GM12878 (cell line): Measurements from ENCODE around the gene ZMYND11. TPM values are rescaled to one million over a fixed set of nuclear protein-coding genes. Genes with fewer than 3 reads are reported as not detected.

Experiments
- ATAC-seq: fragments of 200-7000 bp; cut with Tn5 transposase; 3 replicates; pipeline ENCODE4 v1.9.1; 2020; ENCODE audit warnings: mild to moderate bottlenecking, moderate library complexity
- BruUV-seq: library from RNA; stranded (reverse); fragments of 400-500 nt; replicated peaks from 2 replicates; lab custom pipeline; 2021; lab: Mats Ljungman, UMichigan
- CTCF ChIA-PET: fragments of 300-600 bp; sonication (Branson Sonifier 250); formaldehyde crosslinking; extraction: SDS; loops from one replicate; lab custom pipeline; 2021; ENCODE audit warnings: inconsistent platforms; lab: Yijun Ruan, JAX
- POLR2A ChIA-PET: fragments of 350-600 bp; formaldehyde crosslinking; extraction: SDS; loops from one replicate; lab custom pipeline; 2021; ENCODE audit warnings: inconsistent platforms; lab: Charles Lee
- RAD21 ChIA-PET: fragments of 300-600 bp; sonication (Branson Sonifier 250); formaldehyde crosslinking; loops from one replicate; lab custom pipeline; 2023; ENCODE audit warnings: antibody characterized with exemption; ENCODE audit not compliant: unreplicated experiment; lab: Charles Lee
- SMC1A ChIA-PET: fragments of 300-600 bp; sonication (Branson Sonifier 250); formaldehyde crosslinking; loops from one replicate; lab custom pipeline; 2023; ENCODE audit not compliant: unreplicated experiment, uncharacterized antibody; lab: Charles Lee
- DNase-seq: peaks from one replicate; pipeline ENCODE4 v3.0.0-alpha.2; 2011; ENCODE audit warnings: low read depth, low spot score
- FAIRE-seq: peaks from 3 replicates; lab custom pipeline; 2011; peaks lifted over from hg19 to GRCh38; lab: Jason Lieb, UNC
- H2AFZ ChIP-seq: 2 replicates; pipeline ENCODE4 v1.6.0; 2011; ENCODE audit warnings: low read depth, low read length, control low read depth; ENCODE audit not compliant: control insufficient read depth
- H3K27ac ChIP-seq: 2 replicates; pipeline ENCODE4 v1.5.1; 2011; ENCODE audit warnings: control low read depth; ENCODE audit not compliant: control insufficient read depth, insufficient read depth
- H3K27me3 ChIP-seq, 2 experiments: replicated peaks in 1 of 2; 2 replicates each; pipeline versions ENCODE4 v1.6.0 to v1.6.1; 2011; ENCODE audit warnings: low read length in 1 of 2; ENCODE audit not compliant: control insufficient read depth in 2 of 2, insufficient read depth in 2 of 2
- H3K36me3 ChIP-seq, 2 experiments: 2 replicates each; pipeline ENCODE4 v1.5.1; 2011; ENCODE audit warnings: low read length in 1 of 2; ENCODE audit not compliant: control insufficient read depth in 2 of 2, insufficient read depth in 2 of 2
- H3K4me1 ChIP-seq: 2 replicates; pipeline ENCODE4 v1.6.1; 2011; ENCODE audit warnings: mild to moderate bottlenecking, low read length, moderate library complexity, mixed read lengths; ENCODE audit not compliant: control insufficient read depth, insufficient read depth
- H3K4me2 ChIP-seq: 2 replicates; pipeline ENCODE4 v1.6.0; 2011; ENCODE audit warnings: control low read depth; ENCODE audit not compliant: control insufficient read depth, insufficient read depth
- H3K4me3 ChIP-seq: fragments of 200-600 bp; sonication (generic); 2 replicates; pipeline ENCODE4 v1.5.1; 2016
- H3K79me2 ChIP-seq: 2 replicates; pipeline ENCODE4 v1.6.0; 2011; ENCODE audit warnings: low read length; ENCODE audit not compliant: control insufficient read depth, insufficient read depth
- H3K9ac ChIP-seq: 2 replicates; pipeline ENCODE4 v1.8.0; 2011; ENCODE audit warnings: low read length, control low read depth, mixed read lengths; ENCODE audit not compliant: control insufficient read depth, insufficient read depth
- H3K9me3 ChIP-seq: replicated peaks from 3 replicates; pipeline ENCODE4 v1.5.1; 2011; ENCODE audit warnings: mild to moderate bottlenecking, low read length; ENCODE audit not compliant: control insufficient read depth, insufficient read depth
- H4K20me1 ChIP-seq: 2 replicates; pipeline ENCODE4 v1.6.0; 2011; ENCODE audit not compliant: control insufficient read depth, insufficient read depth
- ASH2L ChIP-seq: fragments of 300-600, 200-600 bp; sonication (generic); IDR thresholded peaks from 2 replicates; pipeline ENCODE4 v1.6.1; 2017; ENCODE audit warnings: low read depth, mild to moderate bottlenecking, borderline replicate concordance
- ATF3 ChIP-seq: IDR thresholded peaks from 2 replicates; pipeline ENCODE4 v1.6.1; 2011; ENCODE audit warnings: low read depth, mild to moderate bottlenecking, low read length, moderate library complexity, borderline replicate concordance; ENCODE audit errors: extremely low read depth
- ATF7 ChIP-seq: fragments of 450-650 bp; IDR thresholded peaks from 2 replicates; pipeline ENCODE4 v1.6.1; 2016; ENCODE audit warnings: low read depth, mild to moderate bottlenecking
- BRCA1 ChIP-seq: IDR thresholded peaks from 2 replicates; pipeline ENCODE4 v1.6.1; 2011; ENCODE audit warnings: low read depth, low read length, improper control_type of control experiment
- CEBPB ChIP-seq, 2 experiments: fragments of 150-350 bp in 1 of 2; IDR thresholded peaks; 2 replicates each; pipeline ENCODE4 v1.6.1; 2012 to 2014; ENCODE audit warnings: low read depth in 2 of 2, low read length in 2 of 2, borderline replicate concordance in 1 of 2, inconsistent platforms in 1 of 2
- CEBPZ ChIP-seq: fragments of 150-350 bp; IDR thresholded peaks from 2 replicates; pipeline ENCODE4 v1.6.1; 2016; ENCODE audit warnings: low read depth, low read length
- CTCF ChIP-seq, 3 experiments: IDR thresholded peaks in 2 of 3; conservative IDR thresholded peaks in 1 of 3; 2 replicates each; pipeline ENCODE4 v1.5.1; 2011; ENCODE audit warnings: low read depth in 3 of 3, low read length in 3 of 3, mild to moderate bottlenecking in 3 of 3, control low read depth in 2 of 3, moderate library complexity in 2 of 3, inconsistent platforms in 1 of 3, mixed read lengths in 1 of 3; ENCODE audit not compliant: control insufficient read depth in 2 of 3, insufficient read depth in 1 of 3; ENCODE audit errors: extremely low read depth in 1 of 3
- EGR1 ChIP-seq, 2 experiments: IDR thresholded peaks; 1 replicate in 1 of 2; 2 replicates in 1 of 2; pipeline ENCODE4 v1.6.1; 2011 to 2012; ENCODE audit warnings: low read depth in 2 of 2, low read length in 2 of 2, borderline replicate concordance in 1 of 2, mild to moderate bottlenecking in 1 of 2, moderate library complexity in 1 of 2
- FOS ChIP-seq: IDR thresholded peaks from 3 replicates; pipeline ENCODE4 v1.6.1; 2011; ENCODE audit warnings: borderline replicate concordance; ENCODE audit not compliant: insufficient read length; ENCODE audit errors: extremely low read depth
- FOXK2 ChIP-seq: fragments of 450-650 bp; IDR thresholded peaks from 2 replicates; pipeline ENCODE4 v1.6.1; 2017; ENCODE audit warnings: mild to moderate bottlenecking, moderate library complexity
- IRF4 ChIP-seq: IDR thresholded peaks from 2 replicates; pipeline ENCODE4 v1.6.1; 2011; ENCODE audit warnings: low read depth, low read length
- NR2C2 ChIP-seq: IDR thresholded peaks from 2 replicates; pipeline ENCODE4 v1.6.1; 2011; ENCODE audit warnings: borderline replicate concordance, low read depth; ENCODE audit not compliant: control insufficient read depth, insufficient read length
- POU2F2 ChIP-seq: IDR thresholded peaks from 3 replicates; pipeline ENCODE4 v1.6.1; 2011; ENCODE audit warnings: low read depth, mild to moderate bottlenecking, low read length, borderline replicate concordance
- RELA ChIP-seq: fragments of 450-650 bp; IDR thresholded peaks from 2 replicates; pipeline ENCODE4 v1.8.0; 2014; ENCODE audit warnings: borderline replicate concordance; ENCODE audit not compliant: partially characterized antibody
- TARDBP ChIP-seq: IDR thresholded peaks from 2 replicates; pipeline ENCODE4 v1.6.1; 2016; ENCODE audit warnings: borderline replicate concordance
- TBL1XR1 ChIP-seq: IDR thresholded peaks from 2 replicates; pipeline ENCODE4 v1.6.1; 2012; ENCODE audit warnings: low read depth, low read length, improper control_type of control experiment
- USF2 ChIP-seq: IDR thresholded peaks from 2 replicates; pipeline ENCODE4 v1.6.1; 2011; ENCODE audit warnings: low read depth, low read length, improper control_type of control experiment, borderline replicate concordance
- WGBS: methylation state at CpG from one replicate; pipeline ENCODE4 v1.1.6; 2016; ENCODE audit warnings: low lambda C conversion rate; ENCODE audit not compliant: insufficient replicate concordance, insufficient coverage; ENCODE audit errors: missing lambda C conversion rate; 5-methylcytosine and 5-hydroxymethylcytosine counted together
- in situ Hi-C: fragments of 300-500 bp; cut with MboI; formaldehyde crosslinking; loops from 9 replicates; pipeline ENCODE4 v1.14.3; 2018; ENCODE audit warnings: mixed read lengths
- intact Hi-C: fragments of 100-400 bp; cut with micrococcal nuclease; formaldehyde crosslinking; loops from one replicate; pipeline ENCODE4 v1.14.2; 2022; ENCODE audit not compliant: unreplicated experiment
- polyA plus RNA-seq, 11 experiments: library from polyadenylated mRNA; depleted of rRNA in 4 of 11; unstranded in 6 of 11; stranded (reverse) in 5 of 11; fragments of >200 nt; fragmentation: Nextera tagmentation in 4 of 11; fragmentation: Illumina TruSeq in 1 of 11; extraction: Ambion mirVana in 4 of 11; extraction: Trizol in 1 of 11; gene quantifications; 1 replicate in 1 of 11; 2 replicates in 10 of 11; pipeline versions ENCODE4 v1.2.1 to v1.2.3, GENCODE V29; 2011 to 2016; ENCODE audit warnings: inconsistent platforms in 2 of 11, missing spikeins in 2 of 11, low read depth in 1 of 11
- total RNA-seq, 4 experiments: library from RNA; depleted of rRNA in 3 of 4; stranded (reverse); fragments of >200 nt in 3 of 4; fragmentation: Illumina TruSeq in 1 of 4; extraction: Trizol in 1 of 4; gene quantifications; 2 replicates each; pipeline versions ENCODE4 v1.2.1 to v1.2.3, GENCODE V29; 2013 to 2021

Gene ZMYND11
- total and polyA plus RNA-seq, 10 of the 15 experiments (the other 5 are each of a cell fraction or from before 2014, with no cell fraction given), result 3.3 to 24.4 (median 13.1) TPM

- ChIA-PET RAD21 (no interaction called here), CTCF (interaction anchor here (0.7 kb wide), 1 partner anchor 50 kb away, joined by 3 read pairs; no protein-coding TSS in a partner anchor), SMC1A (interaction anchor here (0.6 to 1.8 kb wide), 3 partner anchors 8 to 24 kb away, joined by 3 to 4 read pairs (median 3); no protein-coding TSS in a partner anchor), POLR2A (no interaction called here)
- 98% methylated on average over 4 of the region's 4 CpGs for WGBS
- in situ Hi-C loops, result no loop called here
- FAIRE-seq (no peak), DNase-seq (no peak), ATAC-seq (no peak)
- no TSS peak for BruUV-seq
- TF ChIP-seq POU2F2, result no peak
- no peak for TF ChIP-seq USF2
- no peak for TF ChIP-seq ATF7
- no peak for TF ChIP-seq CTCF (IDR thresholded peaks at IDR 0.05 in 2 of 3, conservative IDR thresholded peaks at IDR 0.05 in 1 of 3; ENCODE audit: control insufficient read depth in 2 of 3, extremely low read depth in 1 of 3, insufficient read depth in 1 of 3, low read depth in 3 of 3, low read length in 3 of 3)
- TF ChIP-seq CEBPZ, result no peak
- TF ChIP-seq NR2C2, result no peak
- no peak for TF ChIP-seq ATF3
- TF ChIP-seq FOS, result no peak
- TF ChIP-seq TBL1XR1, result no peak
- TF ChIP-seq ASH2L, result no peak
- no peak for TF ChIP-seq EGR1 (IDR thresholded peaks at IDR 0.05; ENCODE audit: borderline replicate concordance in 1 of 2, low read depth in 2 of 2, low read length in 2 of 2)
- no peak for TF ChIP-seq BRCA1
- no peak for TF ChIP-seq CEBPB (IDR thresholded peaks at IDR 0.05; ENCODE audit: borderline replicate concordance in 1 of 2, low read depth in 2 of 2, low read length in 2 of 2)
- TF ChIP-seq TARDBP, result no peak
- TF ChIP-seq IRF4, result no peak
- TF ChIP-seq FOXK2, result no peak
- TF ChIP-seq RELA, result no peak
- no peaks in the 10 kb centered on the region for H3K9me3 ChIP-seq
- H3K79me2 ChIP-seq, result no peaks in the 10 kb centered on the region
- no peaks in the 10 kb centered on the region for H3K4me1 ChIP-seq
- intact Hi-C loops, result no loop called here
- H3K4me3 ChIP-seq, result no peak overlapping the region
- no peaks in the 10 kb centered on the region for H4K20me1 ChIP-seq
- H2AFZ ChIP-seq, result no peak overlapping the region
- peaks cover 2 to 9% of the 10 kb centered on the region in 2 experiments; a peak in 3 of 4 replicates for H3K36me3 ChIP-seq
- H3K27me3 ChIP-seq, result no peaks in the 10 kb centered on the region
- no peak overlapping the region for H3K9ac ChIP-seq
- H3K4me2 ChIP-seq, result no peak overlapping the region
- H3K27ac ChIP-seq, result no peak overlapping the region
Measured at GRCh38 chr10:247480-247879, 112.2 kb downstream of the ZMYND11 start.
